Measurements from ENCODE around the gene CCDC88A. TPM values are rescaled to one million over a fixed set of nuclear protein-coding genes. Genes with fewer than 3 reads are reported as not detected.
"Not testable (repeated sequence)": the region's sequence is repeated elsewhere in the genome, so short reads cannot be mapped to it uniquely, and the experiment has no call there.

CCDC88A gene
- total RNA-seq, 2 experiments from 2014 or later = 11.0 to 12.9 TPM

GRCh38 chr2:55357164-55357563, 62.5 kb downstream of the CCDC88A start:
- H3K4me1 Mint-ChIP-seq (ENCODE audit: low read depth) = no peaks in the 10 kb centered on the region
- no peak overlapping the region for H3K4me3 Mint-ChIP-seq
- Histone ChIP-seq H3K36me3 (ENCODE audit: insufficient read depth, low read length) (no peaks in the 10 kb centered on the region), H3K9me3 (ENCODE audit: control insufficient read depth in 1 of 2, insufficient read depth in 1 of 2, low read length in 2 of 2) (no peaks in the 10 kb centered on the region), H3K27ac (ENCODE audit: low read depth in 1 of 2, low read length in 2 of 2) (no peak overlapping the region), H3K4me1 (ENCODE audit: insufficient read depth, low read length) (no peaks in the 10 kb centered on the region), H3K4me3 (ENCODE audit: low read length) (no peak overlapping the region), H3K27me3 (ENCODE audit: control insufficient read depth in 1 of 2, insufficient read depth in 2 of 2, low read length in 2 of 2) (no peaks in the 10 kb centered on the region)
- TF ChIP-seq, protein P1, sequence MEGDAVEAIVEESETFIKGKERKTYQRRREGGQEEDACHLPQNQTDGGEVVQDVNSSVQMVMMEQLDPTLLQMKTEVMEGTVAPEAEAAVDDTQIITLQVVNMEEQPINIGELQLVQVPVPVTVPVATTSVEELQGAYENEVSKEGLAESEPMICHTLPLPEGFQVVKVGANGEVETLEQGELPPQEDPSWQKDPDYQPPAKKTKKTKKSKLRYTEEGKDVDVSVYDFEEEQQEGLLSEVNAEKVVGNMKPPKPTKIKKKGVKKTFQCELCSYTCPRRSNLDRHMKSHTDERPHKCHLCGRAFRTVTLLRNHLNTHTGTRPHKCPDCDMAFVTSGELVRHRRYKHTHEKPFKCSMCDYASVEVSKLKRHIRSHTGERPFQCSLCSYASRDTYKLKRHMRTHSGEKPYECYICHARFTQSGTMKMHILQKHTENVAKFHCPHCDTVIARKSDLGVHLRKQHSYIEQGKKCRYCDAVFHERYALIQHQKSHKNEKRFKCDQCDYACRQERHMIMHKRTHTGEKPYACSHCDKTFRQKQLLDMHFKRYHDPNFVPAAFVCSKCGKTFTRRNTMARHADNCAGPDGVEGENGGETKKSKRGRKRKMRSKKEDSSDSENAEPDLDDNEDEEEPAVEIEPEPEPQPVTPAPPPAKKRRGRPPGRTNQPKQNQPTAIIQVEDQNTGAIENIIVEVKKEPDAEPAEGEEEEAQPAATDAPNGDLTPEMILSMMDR (IDR thresholded peaks at IDR 0.05) = no peak
- ChIA-PET POLR2A (no interaction called here), CTCF (no interaction called here)
- H3K27me3 Mint-ChIP-seq = no peaks in the 10 kb centered on the region
- no peak for DNase-seq
- ATAC-seq (ENCODE audit: poor library complexity) = no peak
- intact Hi-C loops (cut with DNase I, micrococcal nuclease) = no loop called here
- no peak overlapping the region for H3K27ac Mint-ChIP-seq
- peaks cover 4% of the 10 kb centered on the region for H3K36me3 Mint-ChIP-seq (ENCODE audit: low read depth)
- H3K9me3 Mint-ChIP-seq = no peaks in the 10 kb centered on the region

GRCh38 chr2:55356136-55356535, 63.5 kb downstream of the CCDC88A start:
- POLR2A ChIA-PET; H3K27me3 Mint-ChIP-seq; H3K27ac ChIP-seq (ENCODE audit: low read depth in 1 of 2, low read length in 2 of 2); H3K9me3 Mint-ChIP-seq; CTCF ChIA-PET; H3K4me3 Mint-ChIP-seq; intact Hi-C loops (cut with DNase I, micrococcal nuclease); H3K9me3 ChIP-seq (ENCODE audit: control insufficient read depth in 1 of 2, insufficient read depth in 1 of 2, low read length in 2 of 2); H3K27me3 ChIP-seq (ENCODE audit: control insufficient read depth in 1 of 2, insufficient read depth in 2 of 2, low read length in 2 of 2); H3K36me3 ChIP-seq (ENCODE audit: insufficient read depth, low read length); ATAC-seq (ENCODE audit: poor library complexity); H3K36me3 Mint-ChIP-seq (ENCODE audit: low read depth); H3K4me1 ChIP-seq (ENCODE audit: insufficient read depth, low read length); H3K27ac Mint-ChIP-seq; H3K4me1 Mint-ChIP-seq (ENCODE audit: low read depth); H3K4me3 ChIP-seq (ENCODE audit: low read length); DNase-seq: not testable (repeated sequence)

GRCh38 chr2:55355451-55355850, 64.2 kb downstream of the CCDC88A start:
- Histone ChIP-seq H3K9me3 (ENCODE audit: control insufficient read depth in 1 of 2, insufficient read depth in 1 of 2, low read length in 2 of 2) (no peaks in the 10 kb centered on the region), H3K27me3 (ENCODE audit: control insufficient read depth in 1 of 2, insufficient read depth in 2 of 2, low read length in 2 of 2) (no peaks in the 10 kb centered on the region), H3K4me1 (ENCODE audit: insufficient read depth, low read length) (no peaks in the 10 kb centered on the region), H3K36me3 (ENCODE audit: insufficient read depth, low read length) (no peaks in the 10 kb centered on the region), H3K4me3 (ENCODE audit: low read length) (no peak overlapping the region), H3K27ac (ENCODE audit: low read depth in 1 of 2, low read length in 2 of 2) (no peak overlapping the region)
- H3K9me3 Mint-ChIP-seq = no peaks in the 10 kb centered on the region
- H3K4me1 Mint-ChIP-seq (ENCODE audit: low read depth) = no peaks in the 10 kb centered on the region
- ATAC-seq (ENCODE audit: poor library complexity) = no peak
- DNase-seq = no peak
- CTCF ChIA-PET = no interaction called here
- H3K4me3 Mint-ChIP-seq = no peak overlapping the region
- no peaks in the 10 kb centered on the region for H3K27me3 Mint-ChIP-seq
- peaks cover 10% of the 10 kb centered on the region for H3K36me3 Mint-ChIP-seq (ENCODE audit: low read depth)
- POLR2A ChIA-PET = interaction anchor here (0.5 kb wide), 1 partner anchor 1479 kb away, joined by 3 read pairs; no protein-coding TSS in a partner anchor
- H3K27ac Mint-ChIP-seq = no peak overlapping the region
- intact Hi-C loops (cut with DNase I, micrococcal nuclease) = no loop called here
- TF ChIP-seq, protein P1 (IDR thresholded peaks at IDR 0.05) = no peak

DNA sequence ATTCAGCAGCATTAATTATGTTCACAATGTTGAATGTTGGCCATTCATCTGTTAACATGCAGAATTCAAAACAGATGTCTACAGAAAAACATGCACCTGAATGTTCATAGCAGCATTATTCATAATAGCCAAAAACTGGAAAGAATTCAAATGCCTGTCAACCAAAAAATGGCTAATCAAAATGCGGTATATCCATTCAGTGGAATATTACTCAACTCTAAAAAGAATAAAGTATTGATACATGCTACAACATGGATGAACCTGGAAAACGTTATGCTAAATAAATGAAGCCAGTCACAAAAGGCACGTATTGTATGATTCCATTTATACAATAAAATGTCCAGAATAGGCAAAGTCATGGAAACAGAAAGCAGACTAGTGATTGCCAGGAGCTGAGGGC, 68.0 kb downstream of the CCDC88A start:
- H3K4me1 Mint-ChIP-seq (ENCODE audit: low read depth) = no peaks in the 10 kb centered on the region
- no peak overlapping the region for H3K27ac Mint-ChIP-seq
- CTCF ChIA-PET = no interaction called here
- ATAC-seq (ENCODE audit: poor library complexity) (no peak), DNase-seq (no peak)
- Histone ChIP-seq H3K4me3 (ENCODE audit: low read length) (no peak overlapping the region), H3K27me3 (ENCODE audit: control insufficient read depth in 1 of 2, insufficient read depth in 2 of 2, low read length in 2 of 2) (no peaks in the 10 kb centered on the region), H3K36me3 (ENCODE audit: insufficient read depth, low read length) (no peaks in the 10 kb centered on the region), H3K27ac (ENCODE audit: low read depth in 1 of 2, low read length in 2 of 2) (no peak overlapping the region), H3K9me3 (ENCODE audit: control insufficient read depth in 1 of 2, insufficient read depth in 1 of 2, low read length in 2 of 2) (no peaks in the 10 kb centered on the region), H3K4me1 (ENCODE audit: insufficient read depth, low read length) (no peaks in the 10 kb centered on the region)
- H3K4me3 Mint-ChIP-seq = no peak overlapping the region
- H3K27me3 Mint-ChIP-seq = no peaks in the 10 kb centered on the region
- no peaks in the 10 kb centered on the region for H3K9me3 Mint-ChIP-seq
- TF ChIP-seq, protein P1 (IDR thresholded peaks at IDR 0.05) = no peak
- intact Hi-C loops (cut with DNase I, micrococcal nuclease) = no loop called here
- POLR2A ChIA-PET = no interaction called here
- peaks cover 13% of the 10 kb centered on the region for H3K36me3 Mint-ChIP-seq (ENCODE audit: low read depth)
